ENCODE data around the gene GCNT1.
"Not testable (repeated sequence)": the region's sequence is repeated elsewhere in the genome, so short reads cannot be mapped to it uniquely, and the experiment has no call there.

The GCNT1 gene

GRCh38 chr9:76493496-76493895 is 34.5 kb downstream of the GCNT1 start:
- not testable (repeated sequence) for DNase-seq

DNA sequence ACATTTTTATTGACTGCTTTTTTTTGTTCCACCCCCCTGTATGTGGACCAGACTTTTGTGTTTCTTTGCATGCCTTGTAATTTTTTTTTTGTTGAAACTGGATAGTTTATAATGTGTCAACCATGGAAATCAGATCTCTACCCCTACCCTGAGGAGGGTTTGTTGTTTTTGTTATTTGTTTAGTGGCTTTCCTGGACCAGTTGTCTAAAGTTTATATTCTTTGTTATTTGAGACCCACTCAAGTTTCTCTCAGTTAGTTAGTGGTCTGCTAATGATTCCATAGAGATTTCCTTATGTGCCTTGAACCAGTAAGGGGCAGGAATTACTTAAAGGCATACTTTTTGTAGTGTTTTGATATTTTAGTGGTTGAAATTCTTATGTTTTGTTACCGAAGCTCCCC is 41.1 kb downstream of the GCNT1 start:
- no peak for DNase-seq

- DNase-seq, result no peak
Measured at GRCh38 chr9:76502746-76503145, 43.8 kb downstream of the GCNT1 start.

- no peak for DNase-seq
Measured at GRCh38 chr9:76510041-76510440, 51.1 kb downstream of the GCNT1 start.

- DNase-seq, result no peak
Measured at GRCh38 chr9:76510446-76510845, 51.5 kb downstream of the GCNT1 start.

- no peak for DNase-seq
Measured at GRCh38 chr9:76512826-76513225, 53.8 kb downstream of the GCNT1 start.

- no peak for DNase-seq
Measured at GRCh38 chr9:76516350-76516749, 57.4 kb downstream of the GCNT1 start.

GRCh38 chr9:76516871-76517270 is 57.9 kb downstream of the GCNT1 start:
- DNase-seq, result no peak

- no peak for DNase-seq
Measured at GRCh38 chr9:76519075-76519835, 60.3 kb downstream of the GCNT1 start.

DNA sequence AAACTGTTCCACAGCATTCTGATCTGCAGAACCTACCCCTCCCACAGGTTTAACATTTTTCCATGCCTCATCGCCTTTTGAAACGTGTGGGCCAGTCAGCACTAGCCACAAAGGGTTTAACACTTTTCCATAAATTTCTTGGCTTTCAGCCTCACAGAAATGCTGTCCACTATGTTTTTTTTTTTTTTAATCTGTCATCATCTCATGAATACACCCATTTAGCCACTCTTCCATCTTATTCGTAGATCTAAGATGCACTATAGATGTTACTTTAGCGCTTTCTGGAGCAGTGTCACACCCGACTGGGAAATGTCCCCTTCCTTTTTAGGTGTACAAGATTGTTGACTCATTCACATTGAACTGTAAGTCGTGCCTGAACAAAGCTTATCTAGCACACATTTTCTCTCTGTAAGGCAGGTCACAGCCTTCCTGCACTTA is 62.3 kb downstream of the GCNT1 start:
- DNase-seq, result no peak

DNA sequence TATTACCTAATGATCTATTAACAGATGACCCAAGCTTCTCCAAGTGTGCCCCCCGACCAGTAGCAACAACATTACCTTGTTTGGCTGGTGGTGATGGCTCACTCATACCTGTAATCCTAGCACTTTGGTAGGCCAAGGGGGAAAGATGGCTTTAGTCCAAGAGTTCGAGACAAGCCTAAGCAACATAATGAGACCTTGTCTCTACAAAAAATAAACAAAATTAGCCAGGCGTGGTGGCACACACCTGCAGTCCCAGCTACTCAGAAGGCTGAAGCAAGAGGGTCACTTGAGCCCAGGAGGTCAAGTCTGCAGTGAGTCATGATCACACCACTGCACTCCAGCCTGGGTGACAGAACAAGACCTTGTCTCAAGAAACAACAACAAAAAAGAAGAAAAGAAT is 62.9 kb downstream of the GCNT1 start:
- DNase-seq, result no peak

GRCh38 chr9:76523617-76524200 is 64.7 kb downstream of the GCNT1 start:
- DNase-seq, result not testable (repeated sequence)

DNA sequence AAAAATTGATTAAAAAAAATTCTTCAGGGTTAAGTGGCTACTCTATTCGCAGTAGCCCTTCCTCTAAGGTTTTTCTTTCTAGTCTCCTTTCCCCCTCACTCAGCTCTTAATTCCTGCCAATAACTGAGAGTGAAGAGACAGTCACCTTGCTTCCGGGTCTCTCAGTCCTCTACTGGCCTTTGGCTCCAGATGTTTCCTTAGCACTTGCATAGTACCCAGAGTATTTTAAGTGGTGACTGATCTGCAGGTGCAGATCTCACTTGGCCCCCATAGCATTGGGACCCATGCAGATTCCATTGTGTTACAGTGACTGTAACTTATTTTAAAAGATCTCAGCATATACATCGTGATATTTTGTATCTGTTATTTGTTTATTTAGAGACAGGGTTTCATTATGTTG is 66.2 kb downstream of the GCNT1 start:
- no peak for DNase-seq

DNA sequence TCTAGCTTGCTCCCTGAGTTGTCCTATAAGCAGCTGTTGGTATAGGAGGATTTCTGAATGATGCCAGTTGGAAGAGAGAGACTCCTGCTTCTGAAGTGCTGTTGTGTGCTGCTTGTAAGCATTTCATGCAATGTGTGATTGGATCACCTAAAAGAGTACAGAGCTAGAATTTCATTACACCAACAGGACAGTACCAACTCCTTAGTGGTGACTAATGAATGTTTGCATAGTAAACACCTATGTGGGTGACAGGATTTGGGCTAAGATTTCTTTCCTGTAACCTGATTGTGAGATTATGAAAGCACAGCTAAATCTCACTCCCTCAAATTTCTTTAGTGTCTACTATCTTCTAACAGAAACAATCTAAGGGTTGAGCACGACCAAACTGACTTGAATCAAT is 67.0 kb downstream of the GCNT1 start:
- no peak for DNase-seq

DNA sequence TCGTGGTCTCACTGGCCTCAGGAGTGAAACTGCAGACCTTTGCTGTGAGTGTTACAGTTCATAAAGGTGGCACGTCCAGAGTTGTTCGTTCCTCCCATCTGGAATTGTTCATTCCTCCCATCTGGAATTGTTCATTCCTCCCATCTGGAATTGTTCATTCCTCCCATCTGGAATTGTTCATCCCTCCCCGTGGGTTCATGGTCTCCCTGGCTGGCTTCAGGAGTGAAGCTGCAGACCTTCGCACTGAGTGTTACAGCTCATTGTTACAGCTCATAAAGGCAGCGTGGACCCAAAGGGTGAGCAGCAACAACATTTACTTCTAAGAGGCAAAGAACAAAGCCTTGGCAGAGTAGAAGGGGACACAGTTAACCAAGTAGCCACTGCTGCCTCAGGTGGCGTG is 69.1 kb downstream of the GCNT1 start:
- DNase-seq, result no peak

- DNase-seq, result no peak
Measured at GRCh38 chr9:76528642-76529190, 69.7 kb downstream of the GCNT1 start.

DNA sequence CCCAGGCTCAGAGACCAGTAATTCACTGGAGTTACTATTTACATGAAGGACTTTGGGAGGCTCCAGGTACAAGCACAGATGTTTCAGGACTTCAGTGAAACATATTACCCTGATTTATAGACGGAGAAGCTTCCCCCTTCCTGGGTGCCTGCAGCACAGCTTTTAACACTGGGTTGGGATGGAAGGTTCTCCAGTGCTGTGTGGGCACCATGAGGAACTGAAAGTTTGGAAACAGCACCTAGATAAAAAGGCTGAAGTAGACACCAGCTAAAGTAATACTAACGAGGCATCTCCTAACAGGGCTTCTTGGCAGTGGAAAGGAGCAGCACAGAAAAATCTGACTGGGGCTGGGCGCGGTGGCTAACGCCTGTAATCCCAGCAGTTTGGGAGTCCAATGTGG is 70.7 kb downstream of the GCNT1 start:
- no peak for DNase-seq

DNA sequence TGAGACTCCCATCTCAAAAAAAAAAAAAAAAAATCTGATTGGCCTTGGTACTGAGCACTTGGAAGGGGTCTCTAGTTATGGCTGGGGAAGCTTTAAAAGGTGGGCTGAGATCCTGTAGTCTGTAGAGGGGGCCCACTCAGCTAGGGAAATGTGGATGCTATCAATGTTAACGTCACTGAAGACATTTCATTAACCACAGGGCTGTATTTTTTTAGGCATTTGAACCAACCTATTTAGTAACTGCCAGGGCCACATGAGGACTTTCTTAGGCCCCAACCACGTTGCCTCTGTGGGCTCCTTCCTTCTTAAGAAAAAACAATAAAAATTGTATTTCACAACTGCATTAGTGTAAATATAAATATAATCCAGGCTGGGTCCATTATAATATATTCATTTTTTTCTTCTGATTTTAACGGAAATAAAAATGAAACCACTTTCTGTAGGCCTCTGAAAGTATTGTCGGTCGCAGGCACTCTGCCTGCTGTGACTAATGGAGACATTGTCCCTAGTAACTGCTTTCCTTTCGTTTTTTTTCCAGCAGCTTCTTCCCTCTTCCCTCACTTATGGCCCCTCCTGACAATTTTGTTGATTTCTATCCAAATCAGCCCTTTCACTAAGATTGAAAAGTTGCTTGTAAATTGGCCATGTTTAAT is 71.6 kb downstream of the GCNT1 start:
- DNase-seq, result no peak

GRCh38 chr9:76531231-76531780 is 72.3 kb downstream of the GCNT1 start:
- no peak for DNase-seq

- not testable (repeated sequence) for DNase-seq
Measured at GRCh38 chr9:76532877-76533276, 73.9 kb downstream of the GCNT1 start.

GRCh38 chr9:76534026-76534425 is 75.0 kb downstream of the GCNT1 start:
- no peak for DNase-seq

DNA sequence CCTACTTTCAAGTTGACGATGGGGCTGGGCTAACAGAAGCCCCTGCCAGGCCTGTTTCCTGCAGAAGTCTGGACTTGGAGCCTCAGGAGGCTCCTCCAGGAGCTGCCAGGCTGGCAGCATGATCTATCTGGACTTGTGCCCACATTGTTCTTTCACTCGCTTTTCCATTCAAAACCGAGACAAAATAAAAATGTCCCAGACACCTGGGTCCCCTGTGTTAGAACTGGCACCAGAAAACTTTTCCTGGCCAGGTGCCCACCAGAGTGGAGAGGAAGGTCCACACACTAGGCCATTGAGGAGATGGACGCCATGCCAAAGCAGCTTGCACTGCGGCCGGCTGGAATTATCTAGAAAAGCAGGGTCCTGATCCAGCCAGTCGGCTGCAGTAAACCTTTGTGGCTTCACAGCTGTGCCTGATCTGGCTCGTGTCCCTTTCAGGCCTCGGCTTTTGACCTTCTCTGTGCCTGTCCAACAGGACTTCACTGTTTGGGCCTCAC is 78.2 kb downstream of the GCNT1 start:
- DNase-seq, result no peak

- DNase-seq, result no peak
Measured at GRCh38 chr9:76539180-76539579, 80.2 kb downstream of the GCNT1 start.
